ENCODE data around the gene ELP4.

- TF ChIP-seq EZH2 (IDR thresholded peaks at IDR 0.05): no peak
- no peak for TF ChIP-seq FOXP2 (optimal IDR thresholded peaks at IDR 0.05; ENCODE audit: control extremely low read depth, extremely low read length, insufficient read depth)
Observed at GRCh38 chr11:31809541-31809856, 299.9 kb downstream of the ELP4 start.
